Measurements from ENCODE around the gene SPSB4.

DNA sequence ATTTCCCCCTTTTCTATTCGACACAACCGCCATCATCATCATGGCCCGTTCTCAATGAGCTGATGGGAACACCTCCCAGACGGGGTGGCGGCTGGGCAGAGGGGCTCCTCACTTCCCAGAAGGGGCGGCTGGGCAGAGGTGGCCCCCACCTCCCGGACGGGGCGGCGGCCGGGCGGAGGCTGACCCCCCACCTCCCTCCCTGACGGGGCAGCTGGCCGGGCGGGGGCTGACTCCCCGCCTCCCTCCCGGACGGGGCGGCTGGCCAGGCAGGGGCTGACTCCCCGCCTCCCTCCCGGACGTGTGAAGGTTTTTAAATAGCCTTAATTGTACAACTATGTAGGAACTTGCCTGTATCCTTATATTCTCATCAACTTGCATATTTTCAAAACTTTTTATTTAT lies 20.9 kb upstream of the SPSB4 start:
- TF ChIP-seq CTCF (IDR thresholded peaks at IDR 0.05) (no peak), SIN3A (IDR thresholded peaks at IDR 0.05; ENCODE audit: borderline replicate concordance, insufficient read depth, low read depth, low read length) (no peak), POLR2AphosphoS5 (IDR thresholded peaks at IDR 0.05; ENCODE audit: low read depth, low read length) (no peak)
